ENCODE data around the gene XYLB. TPM values are rescaled to one million over a fixed set of nuclear protein-coding genes. Genes with fewer than 3 reads are reported as not detected.

XYLB gene
- polyA plus RNA-seq, 1 of the 3 experiments (the other 2 are of a cell fraction), result 2.7 TPM

DNA sequence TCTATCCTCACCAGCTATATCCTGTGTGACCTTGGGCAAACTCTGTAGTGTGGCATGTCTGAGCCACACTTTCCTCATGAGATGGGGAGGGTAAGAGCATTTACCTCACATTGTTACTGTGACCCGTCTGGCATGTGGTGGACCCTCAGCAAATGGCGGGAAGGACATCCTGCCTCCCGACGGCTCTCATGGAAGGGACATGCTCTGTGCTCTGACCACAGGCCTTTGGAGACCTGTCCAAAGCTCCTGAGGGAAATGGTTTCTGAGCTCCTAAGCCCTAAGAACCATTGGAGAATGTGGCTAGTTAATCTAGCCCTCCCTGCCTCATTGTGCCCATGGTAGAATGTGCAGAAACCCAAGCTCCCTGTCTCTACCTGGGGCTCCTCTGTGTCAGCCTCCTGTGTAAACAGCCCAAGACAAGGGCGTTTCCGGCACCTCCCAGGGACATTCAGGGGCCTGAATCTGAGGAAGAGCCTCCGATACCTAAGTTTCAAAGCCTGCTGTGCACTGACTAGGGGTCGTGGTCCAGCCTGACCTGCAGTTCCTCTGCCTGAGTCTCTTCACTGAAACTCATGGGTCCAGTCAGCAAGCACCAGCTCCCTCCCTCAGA lies 29.0 kb downstream of the XYLB start:
- no peak for DNase-seq

GRCh38 chr3:38376098-38376816 lies 29.7 kb downstream of the XYLB start:
- H3K4me1 ChIP-seq (ENCODE audit: control insufficient read depth in 1 of 2, insufficient read depth in 2 of 2, low read depth in 1 of 2, low read length in 1 of 2), result no peaks in the 10 kb centered on the region
- 97% methylated on average over 8 of the region's 8 CpGs for WGBS (ENCODE audit: low lambda C conversion rate)
- no peaks in the 10 kb centered on the region for H3K9me3 ChIP-seq
- H3K27ac ChIP-seq (ENCODE audit: low read depth in 2 of 2, low read length in 1 of 2), result no peak overlapping the region
- H3K9ac ChIP-seq, result no peak overlapping the region
- H3F3A ChIP-seq (replicated peaks; ENCODE audit: insufficient read depth), result no peaks in the 10 kb centered on the region
- POLR2A ChIA-PET, result no interaction called here
- DNase-seq, result no peak
- CTCF ChIA-PET, result interaction anchor here (0.5 to 1.2 kb wide), 3 partner anchors 30 to 141 kb away, joined by 3 to 4 read pairs (median 4); partner anchors contain the start of gene XYLB
- H3K36me3 ChIP-seq (replicated peaks in 1 of 2; ENCODE audit: control insufficient read depth in 1 of 2, insufficient read depth in 2 of 2, low read length in 1 of 2), result peaks cover 0 to 21% of the 10 kb centered on the region in 2 experiments
- no peak overlapping the region for H3K4me3 ChIP-seq (ENCODE audit: low read depth in 2 of 2, low read length in 1 of 2)
- no peaks in the 10 kb centered on the region for H3K79me2 ChIP-seq (ENCODE audit: insufficient read depth)
- no peaks in the 10 kb centered on the region for H3K9me2 ChIP-seq
- no peaks in the 10 kb centered on the region for H3K27me3 ChIP-seq (ENCODE audit: insufficient read depth)
- no peaks in the 10 kb centered on the region for H4K20me1 ChIP-seq (ENCODE audit: insufficient read depth)
- H3K4me2 ChIP-seq, result no peak overlapping the region
- H2AFZ ChIP-seq (ENCODE audit: low read depth), result no peak overlapping the region
- TF ChIP-seq GATA2 (CRISPR knock-in tag; IDR thresholded peaks at IDR 0.05) (no peak), USF1 (IDR thresholded peaks at IDR 0.05; ENCODE audit: borderline replicate concordance, low read depth) (no peak), MXI1 (IDR thresholded peaks at IDR 0.05; ENCODE audit: low read depth, low read length) (no peak), JUND (IDR thresholded peaks at IDR 0.05) (no peak), CHD2 (IDR thresholded peaks at IDR 0.05; ENCODE audit: low read length, partially characterized antibody) (no peak), RFX5 (IDR thresholded peaks at IDR 0.05; ENCODE audit: low read length) (no peak), ELF1 (IDR thresholded peaks at IDR 0.05) (no peak), IRF3 (IDR thresholded peaks at IDR 0.05; ENCODE audit: low read depth, low read length) (no peak)
- TF ChIP-seq, protein P1, sequence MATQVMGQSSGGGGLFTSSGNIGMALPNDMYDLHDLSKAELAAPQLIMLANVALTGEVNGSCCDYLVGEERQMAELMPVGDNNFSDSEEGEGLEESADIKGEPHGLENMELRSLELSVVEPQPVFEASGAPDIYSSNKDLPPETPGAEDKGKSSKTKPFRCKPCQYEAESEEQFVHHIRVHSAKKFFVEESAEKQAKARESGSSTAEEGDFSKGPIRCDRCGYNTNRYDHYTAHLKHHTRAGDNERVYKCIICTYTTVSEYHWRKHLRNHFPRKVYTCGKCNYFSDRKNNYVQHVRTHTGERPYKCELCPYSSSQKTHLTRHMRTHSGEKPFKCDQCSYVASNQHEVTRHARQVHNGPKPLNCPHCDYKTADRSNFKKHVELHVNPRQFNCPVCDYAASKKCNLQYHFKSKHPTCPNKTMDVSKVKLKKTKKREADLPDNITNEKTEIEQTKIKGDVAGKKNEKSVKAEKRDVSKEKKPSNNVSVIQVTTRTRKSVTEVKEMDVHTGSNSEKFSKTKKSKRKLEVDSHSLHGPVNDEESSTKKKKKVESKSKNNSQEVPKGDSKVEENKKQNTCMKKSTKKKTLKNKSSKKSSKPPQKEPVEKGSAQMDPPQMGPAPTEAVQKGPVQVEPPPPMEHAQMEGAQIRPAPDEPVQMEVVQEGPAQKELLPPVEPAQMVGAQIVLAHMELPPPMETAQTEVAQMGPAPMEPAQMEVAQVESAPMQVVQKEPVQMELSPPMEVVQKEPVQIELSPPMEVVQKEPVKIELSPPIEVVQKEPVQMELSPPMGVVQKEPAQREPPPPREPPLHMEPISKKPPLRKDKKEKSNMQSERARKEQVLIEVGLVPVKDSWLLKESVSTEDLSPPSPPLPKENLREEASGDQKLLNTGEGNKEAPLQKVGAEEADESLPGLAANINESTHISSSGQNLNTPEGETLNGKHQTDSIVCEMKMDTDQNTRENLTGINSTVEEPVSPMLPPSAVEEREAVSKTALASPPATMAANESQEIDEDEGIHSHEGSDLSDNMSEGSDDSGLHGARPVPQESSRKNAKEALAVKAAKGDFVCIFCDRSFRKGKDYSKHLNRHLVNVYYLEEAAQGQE (IDR thresholded peaks at IDR 0.05; ENCODE audit: low read depth, low read length), result no peak

More for the DNA sequence above, 29.0 kb downstream of the XYLB start:
- Histone ChIP-seq H3K79me2 (ENCODE audit: insufficient read depth) (no peaks in the 10 kb centered on the region), H3K27ac (ENCODE audit: low read depth in 2 of 2, low read length in 1 of 2) (no peak overlapping the region), H4K20me1 (ENCODE audit: insufficient read depth) (no peaks in the 10 kb centered on the region), H3K4me2 (no peak overlapping the region), H2AFZ (ENCODE audit: low read depth) (no peak overlapping the region), H3K9me3 (no peaks in the 10 kb centered on the region), H3K9me2 (no peaks in the 10 kb centered on the region), H3K27me3 (ENCODE audit: insufficient read depth) (no peaks in the 10 kb centered on the region), H3K4me1 (ENCODE audit: control insufficient read depth in 1 of 2, insufficient read depth in 2 of 2, low read depth in 1 of 2, low read length in 1 of 2) (no peaks in the 10 kb centered on the region), H3K9ac (no peak overlapping the region), H3K36me3 (replicated peaks in 1 of 2; ENCODE audit: control insufficient read depth in 1 of 2, insufficient read depth in 2 of 2, low read length in 1 of 2) (peaks cover 0 to 21% of the 10 kb centered on the region in 2 experiments), H3K4me3 (ENCODE audit: low read depth in 2 of 2, low read length in 1 of 2) (no peak overlapping the region), H3F3A (replicated peaks; ENCODE audit: insufficient read depth) (no peaks in the 10 kb centered on the region)
- ChIA-PET CTCF (interaction anchor here (0.5 to 1.2 kb wide), 2 partner anchors 104 to 142 kb away, joined by 3 to 4 read pairs; no protein-coding TSS in a partner anchor), POLR2A (no interaction called here)
- 98% methylated on average over 6 of the region's 8 CpGs for WGBS (ENCODE audit: low lambda C conversion rate)
- TF ChIP-seq ELF1 (IDR thresholded peaks at IDR 0.05), result no peak
- no peak for TF ChIP-seq RFX5 (IDR thresholded peaks at IDR 0.05; ENCODE audit: low read length)
- no peak for TF ChIP-seq RXRA (IDR thresholded peaks at IDR 0.05; ENCODE audit: borderline replicate concordance, low read depth)
- no peak for TF ChIP-seq TCF12 (IDR thresholded peaks at IDR 0.05)
- TF ChIP-seq SMC3 (IDR thresholded peaks at IDR 0.05; ENCODE audit: low read depth, low read length), result no peak
- TF ChIP-seq NFIC (IDR thresholded peaks at IDR 0.05; ENCODE audit: borderline replicate concordance), result no peak
- no peak for TF ChIP-seq MEF2A (IDR thresholded peaks at IDR 0.05; ENCODE audit: borderline replicate concordance, low read depth)
- TF ChIP-seq FOXJ3 (CRISPR knock-in tag; IDR thresholded peaks at IDR 0.05), result no peak
- TF ChIP-seq, protein P2, sequence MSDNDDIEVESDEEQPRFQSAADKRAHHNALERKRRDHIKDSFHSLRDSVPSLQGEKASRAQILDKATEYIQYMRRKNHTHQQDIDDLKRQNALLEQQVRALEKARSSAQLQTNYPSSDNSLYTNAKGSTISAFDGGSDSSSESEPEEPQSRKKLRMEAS (IDR thresholded peaks at IDR 0.05; ENCODE audit: low read depth), result no peak
- no peak for TF ChIP-seq ZBTB33 (IDR thresholded peaks at IDR 0.05; ENCODE audit: borderline replicate concordance, low read depth)
- no peak for TF ChIP-seq EP300 (IDR thresholded peaks at IDR 0.05; ENCODE audit: borderline replicate concordance in 1 of 2, low read depth in 1 of 2, low read length in 1 of 2)
- no peak for TF ChIP-seq GATA2 (CRISPR knock-in tag; IDR thresholded peaks at IDR 0.05)
- TF ChIP-seq TAF1 (IDR thresholded peaks at IDR 0.05; ENCODE audit: borderline replicate concordance, low read depth, low read length), result no peak
- no peak for TF ChIP-seq TEAD4 (IDR thresholded peaks at IDR 0.05; ENCODE audit: borderline replicate concordance, insufficient read depth)
